Liver (tissue), 3 donors: ENCODE measurements around the gene SOX4.

Source experiments
- ATF3 ChIP-seq: IDR thresholded peaks from 2 replicates; pipeline ENCODE4 v1.6.1; 2016; ENCODE audit warnings: antibody characterized with exemption
- EGR1 ChIP-seq, 2 donors: IDR thresholded peaks; 2 replicates each; pipeline ENCODE4 v1.6.1; 2016 to 2018; ENCODE audit warnings: antibody characterized with exemption in 2 of 2, low read depth in 2 of 2
- FOXA1 ChIP-seq: IDR thresholded peaks from 2 replicates; pipeline ENCODE4 v1.6.1; 2016; ENCODE audit warnings: antibody characterized with exemption
- HNF4A ChIP-seq, 2 donors: conservative IDR thresholded peaks; 2 replicates each; pipeline ENCODE4 v1.6.1; 2016; ENCODE audit warnings: antibody characterized with exemption in 2 of 2, mild to moderate bottlenecking in 2 of 2
- JUND ChIP-seq, 2 donors: IDR thresholded peaks; 2 replicates each; pipeline ENCODE4 v1.6.1; 2016; ENCODE audit warnings: antibody characterized with exemption in 2 of 2
- NR2F2 ChIP-seq: IDR thresholded peaks from 2 replicates; pipeline ENCODE4 v1.6.1; 2016; ENCODE audit warnings: antibody characterized with exemption
- RAD21 ChIP-seq, 2 donors: IDR thresholded peaks; 2 replicates each; pipeline ENCODE4 v1.6.1; 2016; ENCODE audit warnings: antibody characterized with exemption in 2 of 2, mild to moderate bottlenecking in 2 of 2
- SP1 ChIP-seq: IDR thresholded peaks from 2 replicates; pipeline ENCODE4 v1.6.1; 2018; ENCODE audit warnings: antibody characterized with exemption, mild to moderate bottlenecking
- TAF1 ChIP-seq: conservative IDR thresholded peaks from 2 replicates; pipeline ENCODE4 v1.6.1; 2016; ENCODE audit warnings: antibody characterized with exemption, mild to moderate bottlenecking
- YY1 ChIP-seq: IDR thresholded peaks from 2 replicates; pipeline ENCODE4 v1.6.1; 2016; ENCODE audit warnings: antibody characterized with exemption, mild to moderate bottlenecking
- TF ChIP-seq, protein P1 (sequence below): fragments of 150-350 bp; IDR thresholded peaks from 2 replicates; pipeline ENCODE4 v1.5.1; 2017; ENCODE audit warnings: improper control_type of control experiment, low read depth, low read length; ENCODE audit not compliant: missing input control
- TF ChIP-seq, protein P2 (sequence below): IDR thresholded peaks from 2 replicates; pipeline ENCODE4 v1.6.1; 2016; ENCODE audit warnings: antibody characterized with exemption
- TF ChIP-seq, protein P3 (sequence below): IDR thresholded peaks from 2 replicates; pipeline ENCODE4 v1.6.1; 2016; ENCODE audit warnings: antibody characterized with exemption, mild to moderate bottlenecking
- TF ChIP-seq, protein P4 (sequence below): IDR thresholded peaks from 2 replicates; pipeline ENCODE4 v1.6.1; 2016; ENCODE audit warnings: antibody characterized with exemption
- donor health status: healthy.
- donor health status: healthy.

DNA sequence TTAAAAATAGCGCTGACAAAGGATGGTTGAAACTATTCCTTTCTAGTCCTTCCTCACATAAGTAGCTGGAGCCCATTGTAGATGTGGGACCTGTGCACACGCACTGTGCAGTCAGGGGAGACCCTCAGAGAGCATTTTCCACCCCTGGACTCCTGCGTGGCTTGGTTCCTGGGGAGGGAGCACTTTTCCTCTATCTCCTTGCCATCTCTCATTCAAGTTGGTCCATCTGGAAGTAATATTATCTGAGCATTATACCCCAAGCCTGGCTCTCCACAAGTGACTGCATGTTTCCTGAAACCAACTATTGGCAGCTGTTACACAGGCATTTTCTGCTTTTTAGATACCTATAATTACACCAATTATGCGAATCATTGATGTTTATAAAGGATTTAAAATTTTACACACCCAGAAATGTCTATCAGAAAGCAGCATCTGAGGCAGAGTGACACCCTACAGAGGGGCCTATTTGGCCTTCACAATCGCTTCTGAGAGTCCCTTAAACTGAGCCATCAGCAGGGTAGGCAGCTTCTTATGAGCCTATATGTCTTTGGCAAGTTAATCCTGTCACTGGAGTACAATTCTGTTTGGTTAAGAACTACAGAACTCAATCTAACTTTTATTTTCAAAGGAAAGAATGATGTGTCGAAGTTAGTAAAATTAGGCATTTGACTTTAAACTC is 18.7 kb downstream of the SOX4 start:
- TF ChIP-seq, protein P1, sequence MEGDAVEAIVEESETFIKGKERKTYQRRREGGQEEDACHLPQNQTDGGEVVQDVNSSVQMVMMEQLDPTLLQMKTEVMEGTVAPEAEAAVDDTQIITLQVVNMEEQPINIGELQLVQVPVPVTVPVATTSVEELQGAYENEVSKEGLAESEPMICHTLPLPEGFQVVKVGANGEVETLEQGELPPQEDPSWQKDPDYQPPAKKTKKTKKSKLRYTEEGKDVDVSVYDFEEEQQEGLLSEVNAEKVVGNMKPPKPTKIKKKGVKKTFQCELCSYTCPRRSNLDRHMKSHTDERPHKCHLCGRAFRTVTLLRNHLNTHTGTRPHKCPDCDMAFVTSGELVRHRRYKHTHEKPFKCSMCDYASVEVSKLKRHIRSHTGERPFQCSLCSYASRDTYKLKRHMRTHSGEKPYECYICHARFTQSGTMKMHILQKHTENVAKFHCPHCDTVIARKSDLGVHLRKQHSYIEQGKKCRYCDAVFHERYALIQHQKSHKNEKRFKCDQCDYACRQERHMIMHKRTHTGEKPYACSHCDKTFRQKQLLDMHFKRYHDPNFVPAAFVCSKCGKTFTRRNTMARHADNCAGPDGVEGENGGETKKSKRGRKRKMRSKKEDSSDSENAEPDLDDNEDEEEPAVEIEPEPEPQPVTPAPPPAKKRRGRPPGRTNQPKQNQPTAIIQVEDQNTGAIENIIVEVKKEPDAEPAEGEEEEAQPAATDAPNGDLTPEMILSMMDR: no peak
- TF ChIP-seq TAF1 (no peak), HNF4A (conservative IDR thresholded peaks at IDR 0.05) (no peak), YY1 (no peak), SP1 (no peak), EGR1 (IDR thresholded peaks at IDR 0.05; ENCODE audit: low read depth in 2 of 2) (no peak), RAD21 (IDR thresholded peaks at IDR 0.05) (no peak), ATF3 (no peak), JUND (IDR thresholded peaks at IDR 0.05) (no peak), NR2F2 (no peak), FOXA1 (no peak)
- TF ChIP-seq, protein P2, sequence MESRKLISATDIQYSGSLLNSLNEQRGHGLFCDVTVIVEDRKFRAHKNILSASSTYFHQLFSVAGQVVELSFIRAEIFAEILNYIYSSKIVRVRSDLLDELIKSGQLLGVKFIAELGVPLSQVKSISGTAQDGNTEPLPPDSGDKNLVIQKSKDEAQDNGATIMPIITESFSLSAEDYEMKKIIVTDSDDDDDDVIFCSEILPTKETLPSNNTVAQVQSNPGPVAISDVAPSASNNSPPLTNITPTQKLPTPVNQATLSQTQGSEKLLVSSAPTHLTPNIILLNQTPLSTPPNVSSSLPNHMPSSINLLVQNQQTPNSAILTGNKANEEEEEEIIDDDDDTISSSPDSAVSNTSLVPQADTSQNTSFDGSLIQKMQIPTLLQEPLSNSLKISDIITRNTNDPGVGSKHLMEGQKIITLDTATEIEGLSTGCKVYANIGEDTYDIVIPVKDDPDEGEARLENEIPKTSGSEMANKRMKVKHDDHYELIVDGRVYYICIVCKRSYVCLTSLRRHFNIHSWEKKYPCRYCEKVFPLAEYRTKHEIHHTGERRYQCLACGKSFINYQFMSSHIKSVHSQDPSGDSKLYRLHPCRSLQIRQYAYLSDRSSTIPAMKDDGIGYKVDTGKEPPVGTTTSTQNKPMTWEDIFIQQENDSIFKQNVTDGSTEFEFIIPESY: no peak
- TF ChIP-seq, protein P3, sequence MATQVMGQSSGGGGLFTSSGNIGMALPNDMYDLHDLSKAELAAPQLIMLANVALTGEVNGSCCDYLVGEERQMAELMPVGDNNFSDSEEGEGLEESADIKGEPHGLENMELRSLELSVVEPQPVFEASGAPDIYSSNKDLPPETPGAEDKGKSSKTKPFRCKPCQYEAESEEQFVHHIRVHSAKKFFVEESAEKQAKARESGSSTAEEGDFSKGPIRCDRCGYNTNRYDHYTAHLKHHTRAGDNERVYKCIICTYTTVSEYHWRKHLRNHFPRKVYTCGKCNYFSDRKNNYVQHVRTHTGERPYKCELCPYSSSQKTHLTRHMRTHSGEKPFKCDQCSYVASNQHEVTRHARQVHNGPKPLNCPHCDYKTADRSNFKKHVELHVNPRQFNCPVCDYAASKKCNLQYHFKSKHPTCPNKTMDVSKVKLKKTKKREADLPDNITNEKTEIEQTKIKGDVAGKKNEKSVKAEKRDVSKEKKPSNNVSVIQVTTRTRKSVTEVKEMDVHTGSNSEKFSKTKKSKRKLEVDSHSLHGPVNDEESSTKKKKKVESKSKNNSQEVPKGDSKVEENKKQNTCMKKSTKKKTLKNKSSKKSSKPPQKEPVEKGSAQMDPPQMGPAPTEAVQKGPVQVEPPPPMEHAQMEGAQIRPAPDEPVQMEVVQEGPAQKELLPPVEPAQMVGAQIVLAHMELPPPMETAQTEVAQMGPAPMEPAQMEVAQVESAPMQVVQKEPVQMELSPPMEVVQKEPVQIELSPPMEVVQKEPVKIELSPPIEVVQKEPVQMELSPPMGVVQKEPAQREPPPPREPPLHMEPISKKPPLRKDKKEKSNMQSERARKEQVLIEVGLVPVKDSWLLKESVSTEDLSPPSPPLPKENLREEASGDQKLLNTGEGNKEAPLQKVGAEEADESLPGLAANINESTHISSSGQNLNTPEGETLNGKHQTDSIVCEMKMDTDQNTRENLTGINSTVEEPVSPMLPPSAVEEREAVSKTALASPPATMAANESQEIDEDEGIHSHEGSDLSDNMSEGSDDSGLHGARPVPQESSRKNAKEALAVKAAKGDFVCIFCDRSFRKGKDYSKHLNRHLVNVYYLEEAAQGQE: no peak
- TF ChIP-seq, protein P4, sequence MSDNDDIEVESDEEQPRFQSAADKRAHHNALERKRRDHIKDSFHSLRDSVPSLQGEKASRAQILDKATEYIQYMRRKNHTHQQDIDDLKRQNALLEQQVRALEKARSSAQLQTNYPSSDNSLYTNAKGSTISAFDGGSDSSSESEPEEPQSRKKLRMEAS: no peak
